ENCODE results near the gene LZTS3.

GRCh38 chr20:3192226-3193015 lies 19.1 kb upstream of the LZTS3 start:
- TF ChIP-seq RCOR1 (IDR thresholded peaks at IDR 0.05; ENCODE audit: low read depth, low read length) (no peak), POLR2A (IDR thresholded peaks at IDR 0.05; ENCODE audit: low read length) (no peak), USF2 (IDR thresholded peaks at IDR 0.05) (no peak), CTCF (IDR thresholded peaks at IDR 0.05) (no peak), REST (IDR thresholded peaks at IDR 0.05) (no peak), MAX (IDR thresholded peaks at IDR 0.05) (no peak), GATA3 (IDR thresholded peaks at IDR 0.05; ENCODE audit: borderline replicate concordance) (no peak), EP300 (IDR thresholded peaks at IDR 0.05) (no peak), HDAC2 (IDR thresholded peaks at IDR 0.05) (no peak), ESRRA (IDR thresholded peaks at IDR 0.05; ENCODE audit: borderline replicate concordance, low read length) (no peak)

All from A549 (cell line).